MM.1S (cell line): Measurements from ENCODE around the gene INPP4B.

Experiments
- DNase-seq: peaks from one replicate; pipeline ENCODE4 v3.0.0-alpha.2; 2015
- H2AFZ ChIP-seq: fragments of 300-600 bp; sonication (generic); 2 replicates; pipeline ENCODE4 v1.6.0; 2016; ENCODE audit warnings: antibody characterized with exemption, low read length
- H3F3A ChIP-seq: fragments of 300-600 bp; sonication (generic); 2 replicates; pipeline ENCODE4 v1.6.1; 2016; ENCODE audit warnings: mild to moderate bottlenecking, antibody characterized with exemption, low read length, moderate library complexity, mixed read lengths; ENCODE audit not compliant: insufficient read depth
- H3K27ac ChIP-seq: fragments of 300-600 bp; sonication (generic); 2 replicates; pipeline ENCODE4 v1.5.1; 2016; ENCODE audit warnings: mild to moderate bottlenecking, low read length
- H3K27me3 ChIP-seq: fragments of 300-600 bp; sonication (generic); replicated peaks from 2 replicates; pipeline ENCODE4 v1.6.0; 2016; ENCODE audit warnings: low read length; ENCODE audit not compliant: insufficient read depth
- H3K36me3 ChIP-seq: fragments of 300-600 bp; sonication (generic); replicated peaks from 2 replicates; pipeline ENCODE4 v1.6.1; 2016; ENCODE audit warnings: mild to moderate bottlenecking, low read length, mixed read lengths; ENCODE audit not compliant: insufficient read depth
- H3K4me1 ChIP-seq: fragments of 300-600 bp; sonication (generic); 2 replicates; pipeline ENCODE4 v1.6.1; 2016; ENCODE audit warnings: low read length, mixed read lengths
- H3K4me2 ChIP-seq: fragments of 300-600 bp; sonication (generic); 2 replicates; pipeline ENCODE4 v1.6.0; 2016; ENCODE audit warnings: low read depth, low read length
- H3K4me3 ChIP-seq: fragments of 300-600 bp; sonication (generic); 2 replicates; pipeline ENCODE4 v1.5.1; 2016; ENCODE audit warnings: low read length, mixed read lengths
- H3K79me2 ChIP-seq: fragments of 300-600 bp; sonication (generic); 2 replicates; pipeline ENCODE4 v1.6.1; 2016; ENCODE audit warnings: mixed run types, low read length, mixed read lengths
- H3K9ac ChIP-seq: fragments of 300-600 bp; sonication (generic); 2 replicates; pipeline ENCODE4 v1.6.1; 2016; ENCODE audit warnings: low read length, mixed read lengths
- H3K9me2 ChIP-seq: fragments of 300-600 bp; sonication (generic); replicated peaks from 2 replicates; pipeline ENCODE4 v1.6.1; 2016; ENCODE audit warnings: mild to moderate bottlenecking, low read length, mixed read lengths; ENCODE audit not compliant: insufficient read depth
- H3K9me3 ChIP-seq: fragments of 300-600 bp; sonication (generic); replicated peaks from 2 replicates; pipeline ENCODE4 v1.6.1; 2016; ENCODE audit warnings: mild to moderate bottlenecking, low read length, mixed read lengths; ENCODE audit not compliant: insufficient read depth
- H4K20me1 ChIP-seq: fragments of 300-600 bp; sonication (generic); 2 replicates; pipeline ENCODE4 v1.6.1; 2016; ENCODE audit warnings: mild to moderate bottlenecking, low read length, moderate library complexity, mixed read lengths; ENCODE audit not compliant: insufficient read depth
- EZH2 ChIP-seq: fragments of 300-600 bp; sonication (generic); optimal IDR thresholded peaks from 2 replicates; pipeline ENCODE3; 2017; ENCODE audit warnings: low read depth, mild to moderate bottlenecking, antibody characterized with exemption, low read length, mixed read lengths
- EZH2phosphoT487 ChIP-seq: fragments of 300-600 bp; sonication (generic); IDR thresholded peaks from 2 replicates; pipeline ENCODE4 v1.6.1; 2018; ENCODE audit warnings: antibody characterized with exemption, low read length
- TF ChIP-seq, protein P1 (sequence below): fragments of 300-600 bp; sonication (generic); IDR thresholded peaks from 2 replicates; pipeline ENCODE4 v1.5.1; 2016; ENCODE audit warnings: antibody characterized with exemption, low read length, mixed read lengths

Gene INPP4B

DNA sequence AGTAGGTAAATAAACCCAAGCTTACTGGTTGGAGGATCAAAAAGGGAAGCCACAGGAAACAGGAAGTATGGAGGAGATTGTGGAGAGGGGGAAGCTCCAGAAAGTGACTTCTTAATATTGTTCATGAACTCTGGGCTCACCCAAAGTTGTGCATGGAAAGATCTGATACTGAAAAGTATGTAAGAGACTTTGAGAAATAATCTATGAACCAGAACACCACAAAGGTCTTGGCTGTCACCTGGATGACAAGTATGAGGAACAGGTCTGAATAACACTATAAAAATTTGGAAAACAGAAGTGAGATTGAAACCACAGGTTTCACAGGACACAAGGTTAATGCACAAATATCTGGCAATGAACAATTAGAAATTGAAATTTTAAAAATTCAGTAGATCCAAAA, 567.4 kb downstream of the INPP4B start:
- no peak overlapping the region for H3K4me2 ChIP-seq
- no peaks in the 10 kb centered on the region for H3K9me2 ChIP-seq
- no peak for DNase-seq
- no peak overlapping the region for H3K27ac ChIP-seq
- H3K9me3 ChIP-seq = no peaks in the 10 kb centered on the region
- H3K79me2 ChIP-seq = no peaks in the 10 kb centered on the region
- no peaks in the 10 kb centered on the region for H4K20me1 ChIP-seq
- TF ChIP-seq EZH2 (no peak), EZH2phosphoT487 (no peak)
- TF ChIP-seq, protein P1, sequence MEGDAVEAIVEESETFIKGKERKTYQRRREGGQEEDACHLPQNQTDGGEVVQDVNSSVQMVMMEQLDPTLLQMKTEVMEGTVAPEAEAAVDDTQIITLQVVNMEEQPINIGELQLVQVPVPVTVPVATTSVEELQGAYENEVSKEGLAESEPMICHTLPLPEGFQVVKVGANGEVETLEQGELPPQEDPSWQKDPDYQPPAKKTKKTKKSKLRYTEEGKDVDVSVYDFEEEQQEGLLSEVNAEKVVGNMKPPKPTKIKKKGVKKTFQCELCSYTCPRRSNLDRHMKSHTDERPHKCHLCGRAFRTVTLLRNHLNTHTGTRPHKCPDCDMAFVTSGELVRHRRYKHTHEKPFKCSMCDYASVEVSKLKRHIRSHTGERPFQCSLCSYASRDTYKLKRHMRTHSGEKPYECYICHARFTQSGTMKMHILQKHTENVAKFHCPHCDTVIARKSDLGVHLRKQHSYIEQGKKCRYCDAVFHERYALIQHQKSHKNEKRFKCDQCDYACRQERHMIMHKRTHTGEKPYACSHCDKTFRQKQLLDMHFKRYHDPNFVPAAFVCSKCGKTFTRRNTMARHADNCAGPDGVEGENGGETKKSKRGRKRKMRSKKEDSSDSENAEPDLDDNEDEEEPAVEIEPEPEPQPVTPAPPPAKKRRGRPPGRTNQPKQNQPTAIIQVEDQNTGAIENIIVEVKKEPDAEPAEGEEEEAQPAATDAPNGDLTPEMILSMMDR = no peak
- H2AFZ ChIP-seq = no peak overlapping the region
- no peaks in the 10 kb centered on the region for H3K27me3 ChIP-seq
- no peak overlapping the region for H3K4me3 ChIP-seq
- no peaks in the 10 kb centered on the region for H3K36me3 ChIP-seq
- H3F3A ChIP-seq = no peaks in the 10 kb centered on the region
- no peaks in the 10 kb centered on the region for H3K4me1 ChIP-seq
- H3K9ac ChIP-seq = no peak overlapping the region

- no peaks in the 10 kb centered on the region for H3K4me1 ChIP-seq
- H3K4me2 ChIP-seq = no peak overlapping the region
- no peaks in the 10 kb centered on the region for H3K27me3 ChIP-seq
- no peak for DNase-seq
- H3K9me2 ChIP-seq = no peaks in the 10 kb centered on the region
- no peak overlapping the region for H3K4me3 ChIP-seq
- H4K20me1 ChIP-seq = no peaks in the 10 kb centered on the region
- no peaks in the 10 kb centered on the region for H3F3A ChIP-seq
- no peak overlapping the region for H3K9ac ChIP-seq
- no peaks in the 10 kb centered on the region for H3K79me2 ChIP-seq
- no peak overlapping the region for H3K27ac ChIP-seq
- TF ChIP-seq, protein P1 = no peak
- no peak overlapping the region for H2AFZ ChIP-seq
- no peaks in the 10 kb centered on the region for H3K36me3 ChIP-seq
- H3K9me3 ChIP-seq = no peaks in the 10 kb centered on the region
Measured at GRCh38 chr4:142278171-142278570, 567.9 kb downstream of the INPP4B start.

DNA sequence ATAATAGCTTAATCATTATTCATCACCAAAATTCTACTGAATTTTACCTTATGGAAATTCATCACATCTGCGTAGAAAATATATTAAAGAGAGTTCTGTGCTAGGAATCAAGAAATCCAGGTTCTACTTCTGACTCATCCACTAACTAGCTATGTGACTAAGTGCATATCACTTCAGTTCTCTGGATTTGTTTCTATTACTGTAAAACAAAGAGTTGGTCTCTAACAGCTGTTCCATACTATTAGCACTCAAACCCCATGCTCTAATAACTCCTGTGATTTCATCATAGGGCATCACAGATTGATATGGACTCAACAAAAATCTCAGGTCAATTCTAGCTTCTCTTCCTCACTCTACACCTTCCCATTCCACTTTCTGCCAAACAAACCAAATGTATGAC, 572.0 kb downstream of the INPP4B start:
- no peaks in the 10 kb centered on the region for H3K36me3 ChIP-seq
- H3K79me2 ChIP-seq = no peaks in the 10 kb centered on the region
- no peak overlapping the region for H2AFZ ChIP-seq
- no peak for DNase-seq
- no peaks in the 10 kb centered on the region for H3F3A ChIP-seq
- no peaks in the 10 kb centered on the region for H4K20me1 ChIP-seq
- H3K9me2 ChIP-seq = no peaks in the 10 kb centered on the region
- H3K9ac ChIP-seq = no peak overlapping the region
- H3K27me3 ChIP-seq = no peaks in the 10 kb centered on the region
- H3K9me3 ChIP-seq = no peaks in the 10 kb centered on the region
- no peak overlapping the region for H3K27ac ChIP-seq
- no peak for TF ChIP-seq EZH2phosphoT487
- TF ChIP-seq, protein P1 = no peak
- no peak for TF ChIP-seq EZH2
- no peaks in the 10 kb centered on the region for H3K4me1 ChIP-seq
- H3K4me2 ChIP-seq = no peak overlapping the region
- H3K4me3 ChIP-seq = no peak overlapping the region
